SK-N-SH (cell line): ENCODE results near the gene ATP1A2. TPM values are rescaled to one million over a fixed set of nuclear protein-coding genes. Genes with fewer than 3 reads are reported as not detected.

Experiments
- CTCF ChIA-PET: fragments of 300-600, 350-600 bp; formaldehyde crosslinking; extraction: SDS; loops from one replicate; lab custom pipeline; 2021; lab: Yijun Ruan, JAX
- POLR2A ChIA-PET: fragments of 350-600 bp; sonication (Branson Sonifier 250); formaldehyde crosslinking; extraction: SDS; loops from one replicate; lab custom pipeline; 2020; ENCODE audit warnings: antibody characterized with exemption, inconsistent platforms; lab: Yijun Ruan, JAX
- DNase-seq: peaks from one replicate; pipeline ENCODE4 v3.0.0; 2012
- H2AFZ ChIP-seq: fragments of 200-600 bp; sonication (generic); 2 replicates; pipeline ENCODE4 v1.8.1; 2016; ENCODE audit warnings: antibody characterized with exemption, mild to moderate bottlenecking, low read depth
- H3F3A ChIP-seq: fragments of 200-600 bp; sonication (generic); replicated peaks from 2 replicates; pipeline ENCODE3; 2016; ENCODE audit warnings: antibody characterized with exemption, mild to moderate bottlenecking; ENCODE audit not compliant: insufficient read depth
- H3K27ac ChIP-seq, 2 experiments: fragments of 200-500 bp in 1 of 2; fragments of 200-600 bp in 1 of 2; sonication (Bioruptor generic) in 1 of 2; sonication (generic), shearing (Covaris generic) in 1 of 2; 2 replicates each; pipeline versions ENCODE4 v1.5.1 to v1.6.1; 2014 to 2016; ENCODE audit warnings: low read depth in 2 of 2, inconsistent platforms in 1 of 2, low read length in 1 of 2, mild to moderate bottlenecking in 1 of 2, mixed read lengths in 1 of 2
- H3K27me3 ChIP-seq: fragments of 200-600 bp; sonication (generic), shearing (Covaris generic); 2 replicates; pipeline ENCODE4 v1.6.1; 2016; ENCODE audit warnings: mixed run types; ENCODE audit not compliant: insufficient read depth
- H3K36me3 ChIP-seq, 2 experiments: fragments of 200-500 bp in 1 of 2; fragments of 200-600 bp in 1 of 2; sonication (Bioruptor generic) in 1 of 2; sonication (generic) in 1 of 2; replicated peaks in 1 of 2; 2 replicates each; pipeline versions ENCODE3 to v1.5.1; 2014 to 2016; ENCODE audit warnings: low read length in 1 of 2, mild to moderate bottlenecking in 1 of 2; ENCODE audit not compliant: insufficient read depth in 2 of 2, control insufficient read depth in 1 of 2
- H3K4me1 ChIP-seq, 2 experiments: fragments of 200-500 bp in 1 of 2; fragments of 200-600 bp in 1 of 2; sonication (Bioruptor generic) in 1 of 2; sonication (generic), shearing (Covaris generic) in 1 of 2; 2 replicates each; pipeline versions ENCODE4 v1.5.1 to v1.6.1; 2014 to 2016; ENCODE audit warnings: low read depth in 1 of 2, low read length in 1 of 2, mixed run types in 1 of 2; ENCODE audit not compliant: insufficient read depth in 2 of 2, control insufficient read depth in 1 of 2
- H3K4me2 ChIP-seq: fragments of 200-600 bp; sonication (generic), shearing (Covaris generic); 2 replicates; pipeline ENCODE4 v1.6.1; 2017; ENCODE audit warnings: mixed run types
- H3K4me3 ChIP-seq, 2 experiments: fragments of 200-500 bp in 1 of 2; fragments of 200-600 bp in 1 of 2; sonication (Bioruptor generic) in 1 of 2; sonication (generic), shearing (Covaris generic) in 1 of 2; 2 replicates each; pipeline versions ENCODE4 v1.5.1 to v1.8.1; 2014 to 2016; ENCODE audit warnings: low read depth in 2 of 2, inconsistent platforms in 1 of 2, low read length in 1 of 2, mild to moderate bottlenecking in 1 of 2, mixed read lengths in 1 of 2, moderate library complexity in 1 of 2
- H3K79me2 ChIP-seq: fragments of 200-600 bp; sonication (generic); 2 replicates; pipeline ENCODE4 v1.8.1; 2017; ENCODE audit warnings: mild to moderate bottlenecking; ENCODE audit not compliant: insufficient read depth
- H3K9ac ChIP-seq: fragments of 200-600 bp; sonication (generic); 2 replicates; pipeline ENCODE4 v1.6.1; 2017; ENCODE audit warnings: mixed run types
- H3K9me2 ChIP-seq: fragments of 200-600 bp; sonication (generic); 2 replicates; pipeline ENCODE4 v1.6.1; 2017; ENCODE audit warnings: mixed run types
- H3K9me3 ChIP-seq: fragments of 200-600 bp; sonication (generic); 2 replicates; pipeline ENCODE4 v1.6.1; 2017; ENCODE audit warnings: mixed run types, mild to moderate bottlenecking, moderate library complexity
- H4K20me1 ChIP-seq: fragments of 200-600 bp; sonication (generic); 2 replicates; pipeline ENCODE4 v1.6.1; 2017; ENCODE audit warnings: mild to moderate bottlenecking, mixed run types; ENCODE audit not compliant: insufficient read depth
- CHD2 ChIP-seq: fragments of 150-350 bp; IDR thresholded peaks from 2 replicates; pipeline ENCODE4 v1.6.1; 2018; ENCODE audit warnings: low read length; ENCODE audit not compliant: partially characterized antibody
- CTCF ChIP-seq: fragments of 200-600 bp; sonication (generic); IDR thresholded peaks from 2 replicates; pipeline ENCODE4 v1.6.1; 2017; ENCODE audit warnings: antibody characterized with exemption, mild to moderate bottlenecking, moderate library complexity
- ELF1 ChIP-seq: IDR thresholded peaks from 2 replicates; pipeline ENCODE4 v1.4.0; 2012
- FOSL2 ChIP-seq: IDR thresholded peaks from 2 replicates; pipeline ENCODE4 v1.4.0; 2012; ENCODE audit warnings: low read depth, mild to moderate bottlenecking, moderate library complexity, borderline replicate concordance
- FOXJ3 ChIP-seq: sonication (generic); formaldehyde crosslinking; IDR thresholded peaks from 2 replicates; pipeline ENCODE4 v1.5.1; 2020; ENCODE audit warnings: mild to moderate bottlenecking, missing genetic modification reagents
- GABPA ChIP-seq: IDR thresholded peaks from 2 replicates; pipeline ENCODE4 v1.4.0; 2012; ENCODE audit warnings: low read depth, mild to moderate bottlenecking
- JUND ChIP-seq: IDR thresholded peaks from 2 replicates; pipeline ENCODE4 v1.4.0; 2012
- MAX ChIP-seq: IDR thresholded peaks from 2 replicates; pipeline ENCODE4 v1.4.0; 2012; ENCODE audit warnings: low read depth
- MEF2A ChIP-seq: IDR thresholded peaks from 2 replicates; pipeline ENCODE4 v1.4.0; 2012; ENCODE audit warnings: low read depth, borderline replicate concordance
- NRF1 ChIP-seq: IDR thresholded peaks from 2 replicates; pipeline ENCODE4 v1.6.1; 2012; ENCODE audit warnings: low read depth, mild to moderate bottlenecking, low read length
- POLR2AphosphoS5 ChIP-seq: IDR thresholded peaks from 2 replicates; pipeline ENCODE4 v1.6.1; 2012; ENCODE audit warnings: low read depth, low read length
- RAD21 ChIP-seq: IDR thresholded peaks from 2 replicates; pipeline ENCODE4 v1.6.1; 2012; ENCODE audit warnings: mild to moderate bottlenecking, low read length
- REST ChIP-seq: IDR thresholded peaks from 2 replicates; pipeline ENCODE4 v1.6.1; 2012; ENCODE audit warnings: mild to moderate bottlenecking, low read depth, low read length, moderate library complexity
- RFX5 ChIP-seq: IDR thresholded peaks from 2 replicates; pipeline ENCODE4 v1.6.1; 2012; ENCODE audit warnings: mild to moderate bottlenecking, improper control_type of control experiment, low read length
- RXRA ChIP-seq: IDR thresholded peaks from 2 replicates; pipeline ENCODE4 v1.4.0; 2012; ENCODE audit warnings: low read depth, mild to moderate bottlenecking, borderline replicate concordance
- SMC3 ChIP-seq: IDR thresholded peaks from 2 replicates; pipeline ENCODE4 v1.6.1; 2012; ENCODE audit warnings: low read depth, low read length, improper control_type of control experiment
- USF1 ChIP-seq: IDR thresholded peaks from 2 replicates; pipeline ENCODE4 v1.4.0; 2012; ENCODE audit warnings: low read depth, borderline replicate concordance
- YY1 ChIP-seq: IDR thresholded peaks from 2 replicates; pipeline ENCODE4 v1.4.0; 2012; ENCODE audit warnings: low read depth, mild to moderate bottlenecking
- WGBS: methylation state at CpG from one replicate; pipeline ENCODE4 v1.1.6; 2017; ENCODE audit warnings: low lambda C conversion rate; 5-methylcytosine and 5-hydroxymethylcytosine counted together
- polyA plus RNA-seq, 3 experiments: library from polyadenylated mRNA; depleted of rRNA; stranded (reverse); fragments of >200 nt; gene quantifications; 2 replicates each; pipeline ENCODE4 v1.2.3, GENCODE V29; 2012

Gene ATP1A2
- polyA plus RNA-seq, 1 of the 3 experiments (the other 2 are of a cell fraction), result 0.07 TPM

- Histone ChIP-seq H3K9ac (no peak overlapping the region), H3K4me3 (no peak overlapping the region; a peak in 1 of 4 replicates), H3K4me1 (peaks cover 0 to 10% of the 10 kb centered on the region in 2 experiments; a peak in 1 of 4 replicates), H3K9me3 (no peaks in the 10 kb centered on the region), H3K9me2 (no peaks in the 10 kb centered on the region), H3K4me2 (no peak overlapping the region), H3K79me2 (no peaks in the 10 kb centered on the region), H3K36me3 (no peaks in the 10 kb centered on the region), H3K27me3 (peaks cover 36% of the 10 kb centered on the region), H3K27ac (no peak overlapping the region), H2AFZ (no peak overlapping the region), H4K20me1 (no peaks in the 10 kb centered on the region), H3F3A (no peaks in the 10 kb centered on the region)
- 15% methylated on average over 7 of the region's 8 CpGs for WGBS
- POLR2A ChIA-PET, result interaction anchor here (1.2 kb wide), 1 partner anchor 289 kb away, joined by 3 read pairs; no protein-coding TSS in a partner anchor
- peak; percentile 68 for DNase-seq
- TF ChIP-seq CTCF (peak; percentile 79), USF1 (no peak), NRF1 (no peak), JUND (no peak), CHD2 (no peak), RFX5 (no peak), REST (no peak), SMC3 (peak; percentile 57), FOXJ3 (CRISPR knock-in tag) (no peak), MAX (no peak), GABPA (no peak), POLR2AphosphoS5 (no peak), YY1 (no peak), RXRA (no peak), ELF1 (no peak), MEF2A (no peak), FOSL2 (no peak), RAD21 (peak; percentile 54)
- CTCF ChIA-PET, result interaction anchor here (0.6 to 14.2 kb wide), 36 partner anchors 10 to 298 kb away, joined by 3 to 163 read pairs (median 5); partner anchors contain the start of genes IGSF8, KCNJ10, PIGM and SLAMF9
Measured at GRCh38 chr1:160078512-160079195, 36.9 kb upstream of the ATP1A2 start.
